GM18511 (cell line): ENCODE results near the gene SLC45A2.
"Not testable (repeated sequence)": the region's sequence is repeated elsewhere in the genome, so short reads cannot be mapped to it uniquely, and the experiment has no call there.

Experiments
- ATAC-seq: cut with Tn5 transposase; IDR thresholded peaks from one replicate; pipeline ENCODE4 v1.9.1; 2021; ENCODE audit warnings: mild to moderate bottlenecking, moderate library complexity; ENCODE audit not compliant: unreplicated experiment

SLC45A2 gene

GRCh38 chr5:33969572-33970452, 14.7 kb downstream of the SLC45A2 start:
- peak; percentile 86 for ATAC-seq

DNA sequence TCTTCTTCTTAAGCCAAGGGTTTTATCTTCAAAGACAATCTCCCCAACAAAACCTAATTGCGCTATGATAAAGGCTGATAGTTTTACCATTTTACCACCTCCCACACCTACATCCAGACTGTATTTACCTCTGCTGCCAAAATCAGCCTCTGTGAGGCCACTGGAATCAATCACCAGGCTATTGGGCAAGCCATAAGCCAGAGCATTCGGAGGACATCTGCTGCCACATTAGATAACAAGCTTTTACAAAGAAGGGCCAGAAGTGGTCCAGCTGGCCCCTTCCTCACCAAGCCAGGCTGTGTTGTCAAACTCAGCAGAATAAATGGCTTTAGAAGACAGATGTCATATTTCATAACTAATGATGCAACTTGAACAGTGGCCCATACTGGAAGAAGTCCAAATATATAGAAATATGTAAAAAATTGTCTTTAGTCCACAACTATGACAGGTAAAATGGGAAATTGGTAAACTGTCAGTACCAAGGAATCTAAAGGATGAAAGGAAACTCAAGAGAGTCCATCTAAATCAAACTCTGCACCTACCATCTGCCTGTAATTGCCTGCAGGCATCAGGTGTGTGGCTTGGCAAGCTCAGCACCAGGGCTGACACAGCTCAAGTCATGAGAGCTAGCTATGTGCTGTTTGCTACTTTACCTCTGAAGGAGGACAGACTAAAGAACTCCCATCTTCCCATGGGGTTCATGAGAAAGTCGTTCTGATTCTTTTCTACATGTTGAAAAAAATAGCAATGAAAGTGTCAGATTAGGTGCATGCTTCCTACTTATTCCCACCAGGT, 16.1 kb downstream of the SLC45A2 start:
- no peak for ATAC-seq

- no peak for ATAC-seq
These were observed 17.7 kb downstream of the SLC45A2 start for GRCh38 chr5:33966805-33967204.

DNA sequence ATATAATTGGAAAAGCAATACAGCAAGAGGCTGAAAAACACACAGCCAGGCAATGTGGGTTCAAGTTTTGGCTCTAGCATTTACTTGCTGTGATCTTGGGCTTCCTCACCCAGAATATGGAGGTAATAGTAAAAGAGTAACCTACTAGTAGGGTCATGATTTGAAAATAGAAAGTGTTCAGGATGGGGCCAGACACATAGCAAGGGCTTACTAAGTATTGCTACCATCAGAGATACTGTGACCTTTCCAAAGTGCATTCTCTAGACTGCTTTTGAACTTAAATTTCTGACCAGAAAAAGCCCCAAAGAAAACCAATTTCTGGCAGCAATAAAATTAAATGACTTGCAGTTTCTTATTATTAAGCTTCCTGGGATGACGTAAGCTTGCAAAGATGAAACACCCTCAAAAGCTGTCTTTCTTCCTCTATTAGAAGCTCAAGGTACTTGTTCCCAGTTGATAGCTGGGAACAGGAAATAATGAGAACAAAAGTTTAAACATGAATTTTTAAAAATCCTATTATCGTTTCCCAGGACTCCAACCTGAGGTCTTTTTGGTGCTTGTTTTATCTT, 20.3 kb downstream of the SLC45A2 start:
- no peak for ATAC-seq

DNA sequence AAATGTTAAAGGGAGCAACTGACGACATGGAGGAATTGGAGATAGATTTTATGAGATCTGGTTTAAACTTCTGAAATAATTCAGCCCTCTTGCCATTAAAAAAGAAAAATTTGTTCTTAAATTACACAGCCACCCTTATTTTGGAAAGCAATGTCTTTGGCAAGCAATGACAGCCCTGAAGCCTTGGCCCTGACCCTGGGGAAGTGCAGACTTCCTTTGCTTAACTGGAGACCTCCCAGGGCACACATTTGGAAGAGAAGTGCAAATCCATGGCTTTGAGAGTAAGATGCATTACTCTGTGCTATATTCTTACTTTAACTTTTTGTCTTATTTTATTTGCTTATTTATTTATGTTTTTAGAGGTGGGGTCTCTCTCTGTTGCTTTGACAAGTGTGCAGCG, 26.3 kb downstream of the SLC45A2 start:
- ATAC-seq: no peak

DNA sequence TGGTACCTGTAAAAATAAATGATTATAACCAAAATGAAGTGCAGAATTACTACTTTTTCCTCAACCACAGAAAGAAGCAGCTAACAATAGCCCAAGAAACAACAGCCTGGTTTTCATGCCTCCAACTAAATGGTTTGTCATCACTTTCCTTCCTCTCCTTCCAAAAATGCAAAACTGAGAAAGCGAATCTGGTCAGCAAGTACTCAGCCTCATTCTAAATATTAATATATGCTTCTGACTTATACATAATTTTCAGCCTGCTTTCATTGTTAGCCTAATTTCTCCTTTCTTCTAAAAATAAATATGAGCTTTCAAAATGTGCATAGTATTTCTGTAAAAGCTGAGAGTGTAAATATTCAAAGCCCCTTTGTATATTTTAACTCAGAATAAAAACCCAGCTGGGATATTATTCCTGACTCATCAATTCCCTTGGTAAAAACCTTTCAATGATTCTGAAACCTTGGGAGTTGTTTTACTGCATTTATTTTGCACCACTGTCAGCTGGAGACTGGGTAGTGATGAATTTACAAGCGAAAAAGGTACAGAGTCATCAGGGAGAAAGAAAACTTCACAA, 26.8 kb downstream of the SLC45A2 start:
- no peak for ATAC-seq

DNA sequence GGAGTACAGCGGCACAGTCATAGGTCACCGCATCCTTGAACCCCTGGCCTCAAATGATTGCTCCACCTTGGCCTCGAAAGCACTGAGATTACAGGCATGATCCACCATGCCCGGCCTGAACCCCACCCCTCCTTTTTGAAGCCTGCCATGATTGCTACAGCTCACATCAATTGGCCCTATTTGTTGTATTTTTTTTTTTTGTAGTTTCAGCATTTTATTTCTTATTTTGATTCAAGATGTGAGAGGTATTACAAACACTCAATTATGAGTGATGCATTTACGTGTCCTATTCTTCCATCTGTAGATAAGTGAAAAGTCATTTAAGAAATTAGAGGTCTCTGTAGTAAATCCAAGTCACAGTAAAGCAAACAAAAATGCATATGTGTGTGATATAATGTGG, 32.3 kb downstream of the SLC45A2 start:
- ATAC-seq: not testable (repeated sequence)

DNA sequence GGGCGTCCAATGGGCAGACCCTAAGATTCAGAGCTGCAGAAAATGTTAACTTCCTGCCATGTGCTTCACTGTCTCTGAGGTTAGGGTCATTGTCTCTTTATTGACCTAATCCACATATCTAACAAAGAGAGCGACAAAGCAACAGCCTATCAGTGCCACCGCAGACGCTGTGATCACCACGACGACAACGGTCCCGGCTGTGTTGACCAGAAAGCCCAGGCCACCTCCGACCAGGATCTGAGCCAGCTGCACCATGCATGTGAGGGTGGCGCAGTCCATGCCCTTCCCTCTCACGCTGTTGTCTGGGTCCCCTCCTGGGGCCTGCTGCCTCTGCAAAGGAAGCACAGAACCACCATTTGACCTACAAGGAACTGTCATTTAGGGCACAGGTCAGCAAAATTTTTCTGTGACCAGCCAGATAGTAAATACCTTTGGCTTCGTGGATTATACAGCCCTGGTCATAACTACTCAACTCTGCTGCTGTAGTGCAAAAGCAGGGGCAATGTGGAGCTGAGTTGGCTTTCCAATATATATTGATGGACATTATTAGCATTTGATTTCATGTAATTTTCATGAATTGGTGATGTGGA, 39.9 kb downstream of the SLC45A2 start:
- no peak for ATAC-seq

- ATAC-seq: no peak
These were observed 43.4 kb downstream of the SLC45A2 start for GRCh38 chr5:33941090-33941489.

GRCh38 chr5:33939556-33940262, 44.8 kb downstream of the SLC45A2 start:
- ATAC-seq: no peak

DNA sequence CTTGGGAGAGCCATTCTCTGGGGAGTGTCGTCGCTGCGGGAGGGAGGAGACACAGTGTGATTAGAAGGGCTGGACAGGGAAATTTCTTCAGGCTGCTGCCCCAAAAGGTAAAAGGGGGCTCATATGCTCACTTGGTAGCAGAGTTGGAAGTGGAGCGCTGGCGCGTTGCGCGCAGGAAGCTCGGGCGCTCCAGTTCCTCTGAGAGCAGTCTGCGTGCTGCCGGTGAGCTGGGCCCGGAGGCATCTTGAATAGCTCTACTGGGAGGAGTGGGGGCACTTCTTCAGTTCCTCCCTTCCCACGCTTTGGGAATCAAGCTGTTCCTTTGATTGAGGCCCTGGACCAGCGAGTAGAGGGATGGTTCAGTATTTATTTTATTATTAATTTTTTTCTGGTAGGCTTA, 45.6 kb downstream of the SLC45A2 start:
- ATAC-seq: no peak

DNA sequence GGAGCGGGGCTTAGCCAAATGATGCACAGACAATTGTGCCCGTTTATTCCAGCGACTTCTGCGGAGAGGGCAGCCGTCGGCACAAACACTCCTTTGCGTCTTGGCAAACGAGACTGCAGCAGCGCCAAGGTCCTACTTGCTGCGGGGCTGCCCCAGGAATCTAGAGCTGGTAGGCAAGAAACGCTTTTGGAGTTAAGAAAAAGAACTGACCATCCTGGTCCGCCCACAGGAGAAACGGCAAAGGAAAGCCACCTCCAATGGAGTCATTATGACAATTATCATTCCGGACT, 46.0 kb downstream of the SLC45A2 start:
- no peak for ATAC-seq

GRCh38 chr5:33937707-33938506, 46.6 kb downstream of the SLC45A2 start:
- ATAC-seq: no peak

DNA sequence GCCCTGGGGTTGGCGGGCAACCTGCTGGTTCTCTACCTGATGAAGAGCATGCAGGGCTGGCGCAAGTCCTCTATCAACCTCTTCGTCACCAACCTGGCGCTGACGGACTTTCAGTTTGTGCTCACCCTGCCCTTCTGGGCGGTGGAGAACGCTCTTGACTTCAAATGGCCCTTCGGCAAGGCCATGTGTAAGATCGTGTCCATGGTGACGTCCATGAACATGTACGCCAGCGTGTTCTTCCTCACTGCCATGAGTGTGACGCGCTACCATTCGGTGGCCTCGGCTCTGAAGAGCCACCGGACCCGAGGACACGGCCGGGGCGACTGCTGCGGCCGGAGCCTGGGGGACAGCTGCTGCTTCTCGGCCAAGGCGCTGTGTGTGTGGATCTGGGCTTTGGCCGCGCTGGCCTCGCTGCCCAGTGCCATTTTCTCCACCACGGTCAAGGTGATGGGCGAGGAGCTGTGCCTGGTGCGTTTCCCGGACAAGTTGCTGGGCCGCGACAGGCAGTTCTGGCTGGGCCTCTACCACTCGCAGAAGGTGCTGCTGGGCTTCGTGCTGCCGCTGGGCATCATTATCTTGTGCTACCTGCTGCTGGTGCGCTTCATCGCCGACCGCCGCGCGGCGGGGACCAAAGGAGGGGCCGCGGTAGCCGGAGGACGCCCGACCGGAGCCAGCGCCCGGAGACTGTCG, 47.3 kb downstream of the SLC45A2 start:
- no peak for ATAC-seq

GRCh38 chr5:33936381-33937016, 48.0 kb downstream of the SLC45A2 start, which contains the start of gene RXFP3:
Gene RXFP3, plus strand, starts transcription at chr5:33936386. Its CDS starts 355 bp downstream, at chr5:33936741.
- ATAC-seq: no peak

- ATAC-seq: no peak
These were observed 48.5 kb downstream of the SLC45A2 start for GRCh38 chr5:33936004-33936380.

- peak; percentile 40 for ATAC-seq
These were observed 50.3 kb downstream of the SLC45A2 start for GRCh38 chr5:33934176-33934575.

- ATAC-seq: peak; percentile 89
These were observed 50.7 kb downstream of the SLC45A2 start for GRCh38 chr5:33933723-33934169.

GRCh38 chr5:33931136-33931535, 53.4 kb downstream of the SLC45A2 start:
- ATAC-seq: no peak
